CD4-positive, alpha-beta T cell (primary cell): ENCODE results near the gene MAPK13. TPM values are rescaled to one million over a fixed set of nuclear protein-coding genes. Genes with fewer than 3 reads are reported as not detected.

Experiments used
- ATAC-seq: fragments of 200-7000 bp; cut with Tn5 transposase; one replicate; pipeline ENCODE4 v1.10.0; 2022; ENCODE audit warnings: mild to moderate bottlenecking; ENCODE audit not compliant: poor library complexity
- CTCF ChIA-PET: fragments of 350-600 bp; sonication (Branson Sonifier 250); formaldehyde crosslinking; loops from one replicate; lab custom pipeline; 2021; ENCODE audit warnings: antibody characterized with exemption, inconsistent platforms; lab: Charles Lee
- POLR2A ChIA-PET: fragments of 350-600 bp; sonication (Branson Sonifier 250); formaldehyde crosslinking; loops from one replicate; lab custom pipeline; 2021; ENCODE audit warnings: antibody characterized with exemption, inconsistent platforms; lab: Charles Lee
- DNase-seq, 14 experiments: peaks; one replicate each; pipeline ENCODE4 v3.0.0-alpha.2; 2013 to 2020; ENCODE audit warnings: mixed read lengths in 2 of 14
- H3K27ac ChIP-seq, 2 donors: one replicate each; pipeline versions ENCODE4 v1.5.1 to v1.7.0; 2013; ENCODE audit warnings: low read length in 2 of 2, low read depth in 1 of 2, mild to moderate bottlenecking in 1 of 2
- H3K27me3 ChIP-seq, 2 experiments: 1 replicate in 1 of 2; 2 replicates in 1 of 2; pipeline versions ENCODE4 v1.6.1 to v1.7.0; 2013; ENCODE audit warnings: low read length in 2 of 2, control low read depth in 1 of 2, mild to moderate bottlenecking in 1 of 2, moderate library complexity in 1 of 2; ENCODE audit not compliant: insufficient read depth in 2 of 2, control insufficient read depth in 1 of 2
- H3K36me3 ChIP-seq: one replicate; pipeline ENCODE4 v1.6.1; 2013; ENCODE audit warnings: low read length, control low read depth; ENCODE audit not compliant: insufficient read depth
- H3K4me1 ChIP-seq: one replicate; pipeline ENCODE4 v1.6.1; 2013; ENCODE audit warnings: low read length, control low read depth; ENCODE audit not compliant: insufficient read depth
- H3K4me3 ChIP-seq: one replicate; pipeline ENCODE4 v1.5.1; 2013; ENCODE audit warnings: mild to moderate bottlenecking, low read length, moderate library complexity
- H3K9me3 ChIP-seq, 2 experiments: 1 replicate in 1 of 2; 2 replicates in 1 of 2; pipeline versions ENCODE4 v1.6.1 to v1.7.0; 2013; ENCODE audit warnings: low read length in 2 of 2, mild to moderate bottlenecking in 2 of 2, control low read depth in 1 of 2, moderate library complexity in 1 of 2; ENCODE audit not compliant: control insufficient read depth in 1 of 2, insufficient read depth in 1 of 2
- H3K27ac Mint-ChIP-seq: one replicate; pipeline ENCODE4 v1.8.0; 2020; ENCODE audit warnings: mixed read lengths
- H3K27me3 Mint-ChIP-seq: one replicate; pipeline ENCODE4 v1.8.0; 2021; ENCODE audit warnings: mixed read lengths
- H3K36me3 Mint-ChIP-seq: one replicate; pipeline ENCODE4 v1.8.0; 2021; ENCODE audit warnings: low read depth, mixed read lengths
- H3K4me1 Mint-ChIP-seq: one replicate; pipeline ENCODE4 v1.8.0; 2021; ENCODE audit warnings: low read depth, mixed read lengths
- H3K4me3 Mint-ChIP-seq: one replicate; pipeline ENCODE4 v1.8.0; 2020; ENCODE audit warnings: mild to moderate bottlenecking, mixed read lengths
- H3K9me3 Mint-ChIP-seq: one replicate; pipeline ENCODE4 v1.8.0; 2020; ENCODE audit warnings: mixed read lengths
- intact Hi-C, 2 experiments: fragments of 100-400 bp; cut with DNase I in 1 of 2; cut with micrococcal nuclease in 1 of 2; formaldehyde crosslinking; loops; one replicate each; pipeline versions ENCODE4 v1.15.1 to v1.9.0; 2023 to 2025; cut with DNase I, micrococcal nuclease
- total RNA-seq, 174 experiments: library from RNA in 2 of 174; stranded (reverse) in 2 of 174; gene quantifications; one replicate each; pipeline ENCODE4 v1.2.3 and lab custom pipeline; 2021 to 2026
- TF ChIP-seq, protein P1 (sequence below): fragments of 200-600 bp; IDR thresholded peaks from one replicate; pipeline ENCODE4 v1.8.0; 2022; ENCODE audit warnings: antibody characterized with exemption, mild to moderate bottlenecking

The MAPK13 gene
- total RNA-seq, 2 experiments from 2014 or later, result 58.5 to 63.5 TPM

DNA sequence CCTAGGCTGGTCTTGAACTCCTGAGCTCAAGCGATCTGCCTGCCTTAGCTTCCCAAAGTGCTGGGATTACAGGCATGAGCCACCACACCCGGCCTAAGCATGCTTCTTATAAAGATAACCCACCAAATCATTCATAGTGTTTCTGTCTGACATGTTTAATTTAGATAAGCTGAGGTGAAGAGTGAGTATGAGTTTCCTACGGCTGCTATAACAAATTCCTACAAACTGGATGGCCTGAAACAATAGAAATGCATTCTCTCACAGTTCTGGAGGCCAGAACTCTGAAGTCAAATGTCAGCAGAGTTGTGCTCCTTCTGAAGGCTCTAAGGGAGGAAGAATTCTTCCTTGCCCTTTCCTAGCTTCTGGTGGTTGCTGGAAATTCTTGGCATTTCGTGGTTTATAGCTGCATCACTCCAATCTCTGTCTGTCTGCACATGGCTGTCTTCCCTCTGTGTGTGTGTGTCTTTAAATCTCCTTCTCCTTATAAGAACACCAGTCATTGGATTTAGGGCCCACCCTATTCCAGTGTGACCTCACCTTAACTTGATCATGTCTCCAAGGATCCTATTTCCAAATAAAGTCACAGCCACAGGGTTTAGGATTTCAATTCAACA is 29.9 kb downstream of the MAPK13 start:
- Histone ChIP-seq H3K27ac (no peak overlapping the region), H3K27me3 (no peaks in the 10 kb centered on the region), H3K9me3 (peaks cover 0 to 4% of the 10 kb centered on the region in 2 experiments), H3K36me3 (peaks cover 6% of the 10 kb centered on the region), H3K4me1 (no peaks in the 10 kb centered on the region), H3K4me3 (no peak overlapping the region)
- no peaks in the 10 kb centered on the region for H3K4me1 Mint-ChIP-seq
- no peak overlapping the region for H3K27ac Mint-ChIP-seq
- no peaks in the 10 kb centered on the region for H3K9me3 Mint-ChIP-seq
- no peaks in the 10 kb centered on the region for H3K27me3 Mint-ChIP-seq
- ChIA-PET POLR2A (no interaction called here), CTCF (no interaction called here)
- ATAC-seq (no peak), DNase-seq (no peak)
- H3K36me3 Mint-ChIP-seq, result peaks cover 12% of the 10 kb centered on the region
- intact Hi-C loops, result no loop called here
- TF ChIP-seq, protein P1, sequence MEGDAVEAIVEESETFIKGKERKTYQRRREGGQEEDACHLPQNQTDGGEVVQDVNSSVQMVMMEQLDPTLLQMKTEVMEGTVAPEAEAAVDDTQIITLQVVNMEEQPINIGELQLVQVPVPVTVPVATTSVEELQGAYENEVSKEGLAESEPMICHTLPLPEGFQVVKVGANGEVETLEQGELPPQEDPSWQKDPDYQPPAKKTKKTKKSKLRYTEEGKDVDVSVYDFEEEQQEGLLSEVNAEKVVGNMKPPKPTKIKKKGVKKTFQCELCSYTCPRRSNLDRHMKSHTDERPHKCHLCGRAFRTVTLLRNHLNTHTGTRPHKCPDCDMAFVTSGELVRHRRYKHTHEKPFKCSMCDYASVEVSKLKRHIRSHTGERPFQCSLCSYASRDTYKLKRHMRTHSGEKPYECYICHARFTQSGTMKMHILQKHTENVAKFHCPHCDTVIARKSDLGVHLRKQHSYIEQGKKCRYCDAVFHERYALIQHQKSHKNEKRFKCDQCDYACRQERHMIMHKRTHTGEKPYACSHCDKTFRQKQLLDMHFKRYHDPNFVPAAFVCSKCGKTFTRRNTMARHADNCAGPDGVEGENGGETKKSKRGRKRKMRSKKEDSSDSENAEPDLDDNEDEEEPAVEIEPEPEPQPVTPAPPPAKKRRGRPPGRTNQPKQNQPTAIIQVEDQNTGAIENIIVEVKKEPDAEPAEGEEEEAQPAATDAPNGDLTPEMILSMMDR, result no peak
- H3K4me3 Mint-ChIP-seq, result no peak overlapping the region

DNA sequence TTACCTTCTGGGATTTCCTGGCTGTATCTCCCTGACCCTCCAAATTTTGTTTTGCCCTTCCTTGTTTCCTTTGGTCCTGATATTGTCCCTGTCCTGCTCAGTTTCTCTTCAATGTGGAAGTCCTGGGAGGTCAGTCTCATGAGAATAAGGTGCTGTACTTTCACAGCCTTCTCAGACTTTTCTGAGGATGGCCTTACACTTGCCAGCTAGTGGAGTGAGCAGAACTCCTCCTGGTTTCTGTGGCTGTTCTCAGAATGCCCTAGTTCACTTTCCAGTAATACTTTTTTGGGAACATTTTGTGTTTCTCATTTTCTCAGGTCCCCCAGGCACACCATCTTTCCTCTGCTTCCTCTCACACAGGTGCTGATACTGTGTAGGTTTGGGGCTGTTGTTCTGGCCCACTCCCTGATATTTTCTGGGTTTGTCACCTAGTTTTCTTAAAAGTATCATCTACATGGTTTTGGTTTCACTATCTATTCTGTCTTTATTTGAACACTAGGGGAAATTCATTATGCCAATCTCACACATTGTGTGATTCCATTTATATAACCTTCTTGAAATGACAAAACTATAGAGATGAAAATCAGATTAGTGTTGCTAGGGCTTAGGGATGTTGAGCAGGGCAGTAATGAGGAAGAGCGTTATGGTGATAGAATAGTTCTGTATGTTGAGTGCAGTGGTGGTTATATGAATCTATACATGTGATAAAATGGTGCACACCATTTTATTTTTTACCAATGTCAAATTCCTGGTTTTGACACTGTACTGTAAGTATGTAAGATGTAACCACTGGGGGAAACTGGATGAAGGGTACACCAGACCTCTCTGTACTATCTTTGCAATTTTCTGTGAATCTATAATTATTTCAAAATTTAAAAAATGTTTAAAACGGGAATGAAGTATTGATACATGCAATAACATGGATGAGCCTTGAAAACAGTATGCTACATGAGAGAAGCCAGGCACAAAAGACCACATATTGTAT is 39.0 kb downstream of the MAPK13 start:
- Histone ChIP-seq H3K27ac (no peak overlapping the region), H3K9me3 (no peaks in the 10 kb centered on the region), H3K4me3 (no peak overlapping the region), H3K4me1 (no peaks in the 10 kb centered on the region), H3K27me3 (no peaks in the 10 kb centered on the region), H3K36me3 (no peaks in the 10 kb centered on the region)
- Mint-ChIP-seq H3K9me3 (no peaks in the 10 kb centered on the region), H3K27me3 (no peaks in the 10 kb centered on the region), H3K27ac (no peak overlapping the region), H3K4me3 (no peak overlapping the region), H3K4me1 (no peaks in the 10 kb centered on the region), H3K36me3 (no peaks in the 10 kb centered on the region)
- CTCF ChIA-PET, result no interaction called here
- DNase-seq (peak in 1 of 14 experiments; percentile 21), ATAC-seq (no peak)
- intact Hi-C loops, result no loop called here
- TF ChIP-seq, protein P1, result no peak
- POLR2A ChIA-PET, result no interaction called here

DNA sequence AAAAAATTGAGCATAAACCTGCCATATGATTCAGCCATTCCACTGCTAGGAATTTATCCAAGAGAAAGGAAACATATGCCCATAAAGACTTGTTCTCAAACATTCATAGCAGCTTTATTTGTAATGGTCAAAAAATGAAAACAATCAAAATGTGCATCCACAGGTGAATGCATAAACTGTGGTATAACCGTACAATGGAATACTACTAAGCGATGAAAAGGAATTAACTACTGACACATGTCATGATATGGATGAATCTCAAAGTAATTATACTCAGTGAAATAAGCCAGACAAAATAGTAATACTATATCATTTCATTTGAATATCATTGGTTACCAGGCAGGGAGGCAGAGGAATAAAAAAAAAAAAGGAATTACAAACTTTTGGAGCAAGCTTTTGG is 40.4 kb downstream of the MAPK13 start:
- Mint-ChIP-seq H3K27me3 (no peaks in the 10 kb centered on the region), H3K4me3 (no peak overlapping the region), H3K27ac (no peak overlapping the region), H3K4me1 (no peaks in the 10 kb centered on the region), H3K9me3 (no peaks in the 10 kb centered on the region), H3K36me3 (peaks cover 2% of the 10 kb centered on the region)
- ChIA-PET CTCF (no interaction called here), POLR2A (no interaction called here)
- Histone ChIP-seq H3K27me3 (no peaks in the 10 kb centered on the region), H3K36me3 (no peaks in the 10 kb centered on the region), H3K27ac (no peak overlapping the region), H3K9me3 (no peaks in the 10 kb centered on the region), H3K4me1 (no peaks in the 10 kb centered on the region), H3K4me3 (no peak overlapping the region)
- no peak for ATAC-seq
- DNase-seq, result no peak
- intact Hi-C loops, result no loop called here
- TF ChIP-seq, protein P1, result no peak
